Esophagus muscularis mucosa (tissue), 4 donors: ENCODE data around the gene ST3GAL3.

ENCODE experiments used
- EP300 ChIP-seq: sonication (generic); formaldehyde crosslinking; IDR thresholded peaks from one replicate; pipeline ENCODE4 v1.6.1; 2017; ENCODE audit warnings: antibody characterized with exemption
- POLR2A ChIP-seq: fragments of 450-650 bp; IDR thresholded peaks from one replicate; pipeline ENCODE4 v1.6.1; 2017; ENCODE audit warnings: antibody characterized with exemption, moderate library complexity, mild to moderate bottlenecking, low read depth
- POLR2AphosphoS5 ChIP-seq, 2 donors: sonication (generic); formaldehyde crosslinking; IDR thresholded peaks; one replicate each; pipeline ENCODE4 v1.6.1; 2017; ENCODE audit warnings: antibody characterized with exemption in 2 of 2
- TF ChIP-seq, protein P1 (sequence below), 3 experiments: fragments of 200-600 bp in 2 of 3; fragments of 450-650 bp in 1 of 3; sonication (generic) in 2 of 3; IDR thresholded peaks; one replicate each; pipeline ENCODE4 v1.5.1; 2017 to 2019; ENCODE audit warnings: antibody characterized with exemption in 3 of 3, mild to moderate bottlenecking in 2 of 3, moderate library complexity in 1 of 3

DNA sequence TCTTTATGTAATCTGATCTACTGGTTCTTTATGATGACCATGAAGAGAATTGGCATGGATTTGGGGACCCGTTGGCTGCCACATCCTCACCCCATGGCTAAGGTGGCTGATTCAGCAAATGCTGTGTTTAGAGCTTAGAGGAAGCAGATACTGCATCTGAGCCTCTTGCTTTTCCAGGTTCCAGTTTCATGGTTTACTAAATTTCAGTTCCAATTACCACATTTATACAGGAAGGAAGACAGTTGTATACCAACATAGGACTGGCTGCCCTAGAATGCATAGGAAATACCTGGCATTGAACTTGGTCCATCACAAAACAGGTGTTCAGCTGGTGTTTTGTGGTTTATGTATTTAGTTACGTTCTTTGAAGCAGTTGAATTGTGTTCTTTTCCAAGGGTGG, 107.1 kb downstream of the ST3GAL3 start:
- TF ChIP-seq, protein P1, sequence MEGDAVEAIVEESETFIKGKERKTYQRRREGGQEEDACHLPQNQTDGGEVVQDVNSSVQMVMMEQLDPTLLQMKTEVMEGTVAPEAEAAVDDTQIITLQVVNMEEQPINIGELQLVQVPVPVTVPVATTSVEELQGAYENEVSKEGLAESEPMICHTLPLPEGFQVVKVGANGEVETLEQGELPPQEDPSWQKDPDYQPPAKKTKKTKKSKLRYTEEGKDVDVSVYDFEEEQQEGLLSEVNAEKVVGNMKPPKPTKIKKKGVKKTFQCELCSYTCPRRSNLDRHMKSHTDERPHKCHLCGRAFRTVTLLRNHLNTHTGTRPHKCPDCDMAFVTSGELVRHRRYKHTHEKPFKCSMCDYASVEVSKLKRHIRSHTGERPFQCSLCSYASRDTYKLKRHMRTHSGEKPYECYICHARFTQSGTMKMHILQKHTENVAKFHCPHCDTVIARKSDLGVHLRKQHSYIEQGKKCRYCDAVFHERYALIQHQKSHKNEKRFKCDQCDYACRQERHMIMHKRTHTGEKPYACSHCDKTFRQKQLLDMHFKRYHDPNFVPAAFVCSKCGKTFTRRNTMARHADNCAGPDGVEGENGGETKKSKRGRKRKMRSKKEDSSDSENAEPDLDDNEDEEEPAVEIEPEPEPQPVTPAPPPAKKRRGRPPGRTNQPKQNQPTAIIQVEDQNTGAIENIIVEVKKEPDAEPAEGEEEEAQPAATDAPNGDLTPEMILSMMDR (IDR thresholded peaks at IDR 0.05) = no peak
- no peak for TF ChIP-seq POLR2A
- no peak for TF ChIP-seq POLR2AphosphoS5 (IDR thresholded peaks at IDR 0.05)
- TF ChIP-seq EP300 = no peak
